Osteoblast (primary cell): ENCODE measurements around the gene VPS51. TPM values are rescaled to one million over a fixed set of nuclear protein-coding genes. Genes with fewer than 3 reads are reported as not detected.
"Not testable (repeated sequence)": the region's sequence is repeated elsewhere in the genome, so short reads cannot be mapped to it uniquely, and the experiment has no call there.

Source experiments
- DNase-seq: peaks from one replicate; pipeline ENCODE4 v3.0.0; 2011; ENCODE audit warnings: low spot score, mixed read lengths; ENCODE audit not compliant: insufficient read length; ENCODE audit errors: missing footprints
- H2AFZ ChIP-seq: 2 replicates; pipeline ENCODE4 v1.6.0; 2011; ENCODE audit warnings: mild to moderate bottlenecking, low read length
- H3K27ac ChIP-seq: 2 replicates; pipeline ENCODE4 v1.5.1; 2011; ENCODE audit warnings: mild to moderate bottlenecking, low read depth, low read length, moderate library complexity
- H3K27me3 ChIP-seq: 2 replicates; pipeline ENCODE4 v1.6.0; 2012; ENCODE audit warnings: mild to moderate bottlenecking, control low read depth, inconsistent platforms, low read length, moderate library complexity; ENCODE audit not compliant: insufficient read depth
- H3K36me3 ChIP-seq: 2 replicates; pipeline ENCODE4 v1.5.1; 2011; ENCODE audit warnings: mild to moderate bottlenecking, low read length, control low read depth, moderate library complexity; ENCODE audit not compliant: insufficient read depth
- H3K4me1 ChIP-seq: 2 replicates; pipeline ENCODE4 v1.5.1; 2011; ENCODE audit warnings: mild to moderate bottlenecking, low read length, control low read depth, moderate library complexity; ENCODE audit not compliant: insufficient read depth
- H3K4me2 ChIP-seq: 2 replicates; pipeline ENCODE4 v1.6.0; 2011; ENCODE audit warnings: mild to moderate bottlenecking, low read length; ENCODE audit not compliant: insufficient read depth
- H3K4me3 ChIP-seq: fragments of 200-600 bp; sonication (generic); 3 replicates; pipeline ENCODE4 v1.5.1; 2012; ENCODE audit warnings: mild to moderate bottlenecking, low read length, inconsistent platforms; ENCODE audit not compliant: insufficient read depth
- H3K79me2 ChIP-seq: 2 replicates; pipeline ENCODE4 v1.6.0; 2012; ENCODE audit warnings: mild to moderate bottlenecking, low read length, control low read depth, inconsistent platforms; ENCODE audit not compliant: insufficient read depth
- H3K9me3 ChIP-seq: 2 replicates; pipeline ENCODE4 v1.5.1; 2011; ENCODE audit warnings: low read depth, low read length, control low read depth
- H4K20me1 ChIP-seq: 2 replicates; pipeline ENCODE4 v1.6.0; 2012; ENCODE audit warnings: mild to moderate bottlenecking, low read length, control low read depth; ENCODE audit not compliant: insufficient read depth
- CTCF ChIP-seq: IDR thresholded peaks from 2 replicates; pipeline ENCODE4 v1.5.1; 2011; ENCODE audit warnings: mild to moderate bottlenecking, low read depth, low read length, moderate library complexity; ENCODE audit errors: extremely low read depth
- total RNA-seq: library from RNA; depleted of rRNA; stranded (reverse); fragments of >200 nt; gene quantifications from 2 replicates; pipeline ENCODE4 v1.2.3, GENCODE V29; 2012

VPS51 gene
- total RNA-seq, 1 donor, result 153 TPM

- H3K36me3 ChIP-seq, result peaks cover 42% of the 10 kb centered on the region
- H3K27me3 ChIP-seq, result no peaks in the 10 kb centered on the region
- peaks cover 27% of the 10 kb centered on the region for H3K4me1 ChIP-seq
- DNase-seq, result peak; percentile 99
- H2AFZ ChIP-seq, result no peak within 1 kb of the TSS
- H4K20me1 ChIP-seq, result peaks cover 7% of the 10 kb centered on the region
- peak within 1 kb of the TSS; percentile 97 for H3K4me3 ChIP-seq
- H3K4me2 ChIP-seq, result peak within 1 kb of the TSS; percentile 91
- TF ChIP-seq CTCF, result peak; percentile 90
- peak within 1 kb of the TSS; percentile 93 for H3K27ac ChIP-seq
- no peaks in the 10 kb centered on the region for H3K9me3 ChIP-seq
- peaks cover 45% of the 10 kb centered on the region for H3K79me2 ChIP-seq
These were observed 21.4 kb downstream of the VPS51 start, which contains the start of gene ZNHIT2 for GRCh38 chr11:65117206-65118096. ZNHIT2 (minus strand) TSS chr11:65117701; CDS start chr11:65117653, 48 bp downstream.

- H3K79me2 ChIP-seq, result peaks cover 51% of the 10 kb centered on the region
- peaks cover 42% of the 10 kb centered on the region for H3K36me3 ChIP-seq
- DNase-seq, result no peak
These were observed 22.3 kb downstream of the VPS51 start for GRCh38 chr11:65118097-65118837.

GRCh38 chr11:65118891-65119669 lies 23.1 kb downstream of the VPS51 start:
- H4K20me1 ChIP-seq, H2AFZ ChIP-seq, H3K4me2 ChIP-seq, H3K4me3 ChIP-seq, H3K9me3 ChIP-seq, H3K27ac ChIP-seq, DNase-seq, H3K27me3 ChIP-seq: not testable (repeated sequence)
- H3K36me3 ChIP-seq, result peaks cover 42% of the 10 kb centered on the region
- H3K4me1 ChIP-seq, result peaks cover 26% of the 10 kb centered on the region
- peaks cover 54% of the 10 kb centered on the region for H3K79me2 ChIP-seq

More at GRCh38 chr11:65118097-65118837, 22.3 kb downstream of the VPS51 start:
- Histone ChIP-seq H3K4me2 (no peak overlapping the region), H3K9me3 (no peaks in the 10 kb centered on the region), H3K27me3 (no peaks in the 10 kb centered on the region), H3K27ac (no peak overlapping the region), H3K4me3 (no peak overlapping the region), H4K20me1 (peaks cover 7% of the 10 kb centered on the region), H2AFZ (no peak overlapping the region), H3K4me1 (peaks cover 26% of the 10 kb centered on the region)
- TF ChIP-seq CTCF, result no peak

- Histone ChIP-seq H4K20me1 (peaks cover 7% of the 10 kb centered on the region), H3K4me1 (peaks cover 26% of the 10 kb centered on the region), H3K4me3 (no peak overlapping the region), H2AFZ (no peak overlapping the region), H3K9me3 (no peaks in the 10 kb centered on the region), H3K4me2 (no peak overlapping the region), H3K79me2 (peaks cover 60% of the 10 kb centered on the region), H3K27me3 (no peaks in the 10 kb centered on the region), H3K36me3 (peaks cover 48% of the 10 kb centered on the region), H3K27ac (no peak overlapping the region)
- DNase-seq, result no peak
- TF ChIP-seq CTCF, result no peak
These were observed 23.6 kb downstream of the VPS51 start for GRCh38 chr11:65119670-65119995.
